Keratinocyte (primary cell): ENCODE data around the gene TAS1R2. TPM values are rescaled to one million over a fixed set of nuclear protein-coding genes. Genes with fewer than 3 reads are reported as not detected.

Experiments used
- DNase-seq: peaks from one replicate; pipeline ENCODE4 v3.0.0-alpha.2; 2011; ENCODE audit warnings: low read depth, missing footprints, low spot score
- FAIRE-seq: peaks from 2 replicates; lab custom pipeline; 2011; peaks lifted over from hg19 to GRCh38; lab: Jason Lieb, UNC
- H2AFZ ChIP-seq: 2 replicates; pipeline ENCODE4 v1.6.0; 2012; ENCODE audit warnings: low read length, control low read depth, inconsistent platforms; ENCODE audit not compliant: control insufficient read depth
- H3K27ac ChIP-seq: 2 replicates; pipeline ENCODE4 v1.5.1; 2011; ENCODE audit warnings: low read length; ENCODE audit not compliant: control insufficient read depth, insufficient read depth
- H3K27me3 ChIP-seq: 3 replicates; pipeline ENCODE4 v1.6.0; 2011; ENCODE audit warnings: low read length; ENCODE audit not compliant: control insufficient read depth, insufficient read depth; ENCODE audit errors: extremely low read depth
- H3K36me3 ChIP-seq, 2 experiments: 2 replicates in 1 of 2; 3 replicates in 1 of 2; pipeline ENCODE4 v1.5.1; 2011; ENCODE audit warnings: low read length in 2 of 2, mild to moderate bottlenecking in 1 of 2; ENCODE audit not compliant: control insufficient read depth in 2 of 2, insufficient read depth in 2 of 2; ENCODE audit errors: extremely low read depth in 1 of 2
- H3K4me1 ChIP-seq: 3 replicates; pipeline ENCODE4 v1.5.1; 2011; ENCODE audit warnings: low read length; ENCODE audit not compliant: control insufficient read depth, insufficient read depth; ENCODE audit errors: extremely low read depth
- H3K4me2 ChIP-seq: 3 replicates; pipeline ENCODE4 v1.6.0; 2011; ENCODE audit warnings: low read depth, low read length; ENCODE audit not compliant: control insufficient read depth, insufficient read depth; ENCODE audit errors: extremely low read depth
- H3K4me3 ChIP-seq, 3 experiments: fragments of 200-600 bp in 1 of 3; sonication (generic) in 1 of 3; 2 replicates in 2 of 3; 3 replicates in 1 of 3; pipeline ENCODE4 v1.5.1; 2011 to 2016; ENCODE audit warnings: low read length in 3 of 3, mild to moderate bottlenecking in 3 of 3, control low read depth in 2 of 3, inconsistent platforms in 1 of 3, low read depth in 1 of 3, mixed read lengths in 1 of 3, mixed run types in 1 of 3, moderate library complexity in 1 of 3; ENCODE audit not compliant: control insufficient read depth in 2 of 3, insufficient read depth in 2 of 3; ENCODE audit errors: extremely low read depth in 1 of 3
- H3K79me2 ChIP-seq: 2 replicates; pipeline ENCODE4 v1.6.0; 2012; ENCODE audit warnings: low read length; ENCODE audit not compliant: control insufficient read depth, insufficient read depth
- H3K9ac ChIP-seq: 3 replicates; pipeline ENCODE4 v1.6.0; 2011; ENCODE audit warnings: low read length; ENCODE audit not compliant: control insufficient read depth, insufficient read depth; ENCODE audit errors: extremely low read depth
- H3K9me1 ChIP-seq: 3 replicates; pipeline ENCODE4 v1.6.0; 2011; ENCODE audit warnings: low read length; ENCODE audit not compliant: control insufficient read depth, insufficient read depth; ENCODE audit errors: extremely low read depth
- H3K9me3 ChIP-seq: 2 replicates; pipeline ENCODE4 v1.5.1; 2012; ENCODE audit warnings: low read depth, low read length; ENCODE audit not compliant: control insufficient read depth
- H4K20me1 ChIP-seq: 3 replicates; pipeline ENCODE4 v1.6.0; 2011; ENCODE audit warnings: low read length; ENCODE audit not compliant: control insufficient read depth, insufficient read depth; ENCODE audit errors: extremely low read depth
- EZH2 ChIP-seq: IDR thresholded peaks from one replicate; pipeline ENCODE4 v1.6.1; 2012; ENCODE audit warnings: inconsistent platforms, mild to moderate bottlenecking, low read length, moderate library complexity
- dilution Hi-C: fragments of 300-500 bp; cut with MboI; formaldehyde crosslinking; loops from one replicate; pipeline ENCODE4 v1.7.0; 2020; ENCODE audit warnings: low sequenced_read_pairs; ENCODE audit not compliant: extremely low pct_ligation_motif_present
- polyA plus RNA-seq, 5 experiments: library from polyadenylated mRNA; depleted of rRNA in 3 of 5; stranded (reverse) in 3 of 5; stranded (forward) in 1 of 5; unstranded in 1 of 5; fragments of >200 nt; gene quantifications; 1 replicate in 1 of 5; 2 replicates in 3 of 5; 3 replicates in 1 of 5; pipeline versions ENCODE4 v1.2.1 to v1.2.3, GENCODE V29; 2011 to 2012; ENCODE audit warnings: missing spikeins in 2 of 5, low read depth in 1 of 5, low replicate concordance in 1 of 5
- TF ChIP-seq, protein P1 (sequence below), 3 experiments: IDR thresholded peaks in 1 of 3; conservative IDR thresholded peaks in 1 of 3; optimal IDR thresholded peaks in 1 of 3; 2 replicates in 2 of 3; 3 replicates in 1 of 3; pipeline versions ENCODE3 to v1.5.1; 2011; ENCODE audit warnings: low read length in 3 of 3, mild to moderate bottlenecking in 3 of 3, moderate library complexity in 2 of 3, control low read depth in 1 of 3, inconsistent platforms in 1 of 3; ENCODE audit not compliant: insufficient read depth in 2 of 3; ENCODE audit errors: extremely low read depth in 1 of 3

The TAS1R2 gene
- polyA plus RNA-seq, 1 donor (not counting 4 experiments of a cell fraction or from before 2014, with no cell fraction given): not detected

DNA sequence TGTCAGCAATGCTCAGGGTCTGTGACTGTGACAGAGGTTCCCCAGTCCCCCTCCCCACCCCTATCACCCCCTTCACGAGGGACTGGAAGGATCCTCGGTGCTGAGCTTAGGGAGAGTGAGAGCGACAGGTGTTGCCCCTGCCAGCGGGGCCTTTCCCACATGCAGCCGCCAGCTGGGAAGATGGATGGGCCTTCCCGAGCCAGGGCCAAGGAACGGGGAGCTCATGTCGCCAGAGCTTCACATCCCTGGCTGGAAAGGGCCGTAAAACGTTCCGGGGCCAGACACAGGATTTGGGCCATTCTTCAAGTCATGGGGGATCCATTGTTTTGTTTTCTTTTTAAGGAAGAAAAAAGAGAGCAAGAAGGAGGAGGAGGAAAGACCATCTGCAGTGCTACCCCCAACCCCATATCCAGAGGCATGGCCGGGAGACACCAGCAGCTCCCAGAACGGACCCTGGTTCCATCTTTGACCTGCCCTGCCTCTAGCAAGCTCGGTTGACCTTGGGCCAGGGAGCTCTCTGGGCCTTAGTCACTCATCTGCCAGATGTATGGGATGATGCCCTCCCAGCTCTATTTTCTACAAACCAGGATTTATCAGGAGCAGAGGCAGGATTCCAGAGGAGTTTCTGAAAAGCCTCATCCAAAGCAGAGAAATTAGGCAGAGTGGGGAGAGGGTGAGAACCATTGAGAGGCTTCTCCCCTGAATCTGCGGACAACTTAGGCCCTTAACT is 54.1 kb downstream of the TAS1R2 start:
- Histone ChIP-seq H3K9ac (no peak overlapping the region), H2AFZ (no peak overlapping the region)

DNA sequence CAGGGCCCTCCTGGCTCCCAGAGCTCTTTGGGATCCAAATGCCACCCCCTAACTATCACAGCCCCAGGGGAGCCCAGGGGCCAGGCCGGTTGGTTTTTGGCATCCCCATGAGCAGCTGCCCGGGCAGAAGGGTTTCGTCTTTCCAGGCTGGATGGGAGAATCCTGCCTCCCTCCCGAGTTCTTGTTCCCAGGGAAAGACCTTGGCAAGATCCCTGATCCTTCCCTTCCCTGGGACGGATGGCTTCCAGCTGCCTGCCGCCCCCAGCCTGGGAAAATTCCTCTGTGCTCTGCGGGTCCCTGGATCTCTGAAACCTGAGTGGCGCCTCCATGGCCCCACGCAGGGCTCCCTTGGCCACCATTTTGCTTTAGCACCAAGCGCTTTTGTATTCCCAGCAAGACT is 55.6 kb downstream of the TAS1R2 start:
- H3K4me3 ChIP-seq: no peak overlapping the region
- no peak overlapping the region for H3K4me2 ChIP-seq
- no peak for TF ChIP-seq EZH2
- TF ChIP-seq, protein P1, sequence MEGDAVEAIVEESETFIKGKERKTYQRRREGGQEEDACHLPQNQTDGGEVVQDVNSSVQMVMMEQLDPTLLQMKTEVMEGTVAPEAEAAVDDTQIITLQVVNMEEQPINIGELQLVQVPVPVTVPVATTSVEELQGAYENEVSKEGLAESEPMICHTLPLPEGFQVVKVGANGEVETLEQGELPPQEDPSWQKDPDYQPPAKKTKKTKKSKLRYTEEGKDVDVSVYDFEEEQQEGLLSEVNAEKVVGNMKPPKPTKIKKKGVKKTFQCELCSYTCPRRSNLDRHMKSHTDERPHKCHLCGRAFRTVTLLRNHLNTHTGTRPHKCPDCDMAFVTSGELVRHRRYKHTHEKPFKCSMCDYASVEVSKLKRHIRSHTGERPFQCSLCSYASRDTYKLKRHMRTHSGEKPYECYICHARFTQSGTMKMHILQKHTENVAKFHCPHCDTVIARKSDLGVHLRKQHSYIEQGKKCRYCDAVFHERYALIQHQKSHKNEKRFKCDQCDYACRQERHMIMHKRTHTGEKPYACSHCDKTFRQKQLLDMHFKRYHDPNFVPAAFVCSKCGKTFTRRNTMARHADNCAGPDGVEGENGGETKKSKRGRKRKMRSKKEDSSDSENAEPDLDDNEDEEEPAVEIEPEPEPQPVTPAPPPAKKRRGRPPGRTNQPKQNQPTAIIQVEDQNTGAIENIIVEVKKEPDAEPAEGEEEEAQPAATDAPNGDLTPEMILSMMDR (optimal IDR thresholded peaks at IDR 0.05 in 1 of 3, IDR thresholded peaks at IDR 0.05 in 1 of 3, conservative IDR thresholded peaks at IDR 0.05 in 1 of 3; ENCODE audit: extremely low read depth in 1 of 3, insufficient read depth in 2 of 3, low read length in 3 of 3): no peak
- no peaks in the 10 kb centered on the region for H3K79me2 ChIP-seq
- H3K4me1 ChIP-seq: no peaks in the 10 kb centered on the region
- H3K9ac ChIP-seq: no peak overlapping the region
- H3K36me3 ChIP-seq: no peaks in the 10 kb centered on the region
- no peaks in the 10 kb centered on the region for H3K9me3 ChIP-seq
- H3K9me1 ChIP-seq: no peaks in the 10 kb centered on the region
- H3K27me3 ChIP-seq: peaks cover 9% of the 10 kb centered on the region
- FAIRE-seq (no peak), DNase-seq (no peak)
- H2AFZ ChIP-seq: no peak overlapping the region
- no peak overlapping the region for H3K27ac ChIP-seq
- dilution Hi-C loops: no loop called here
- no peaks in the 10 kb centered on the region for H4K20me1 ChIP-seq

More for the DNA sequence above, 54.1 kb downstream of the TAS1R2 start:
- H3K4me1 ChIP-seq: no peaks in the 10 kb centered on the region
- no peaks in the 10 kb centered on the region for H3K9me1 ChIP-seq
- no peaks in the 10 kb centered on the region for H3K79me2 ChIP-seq
- dilution Hi-C loops: no loop called here
- FAIRE-seq: no peak
- H3K36me3 ChIP-seq: no peaks in the 10 kb centered on the region
- no peaks in the 10 kb centered on the region for H4K20me1 ChIP-seq
- TF ChIP-seq EZH2: no peak
- TF ChIP-seq, protein P1 (optimal IDR thresholded peaks at IDR 0.05 in 1 of 3, IDR thresholded peaks at IDR 0.05 in 1 of 3, conservative IDR thresholded peaks at IDR 0.05 in 1 of 3; ENCODE audit: extremely low read depth in 1 of 3, insufficient read depth in 2 of 3, low read length in 3 of 3): no peak
- no peak for DNase-seq
- no peak overlapping the region for H3K27ac ChIP-seq
- no peak overlapping the region for H3K4me3 ChIP-seq
- H3K27me3 ChIP-seq: peaks cover 9% of the 10 kb centered on the region
- H3K4me2 ChIP-seq: no peak overlapping the region
- no peaks in the 10 kb centered on the region for H3K9me3 ChIP-seq
